ENCODE results near the gene CFAP90. TPM values are rescaled to one million over a fixed set of nuclear protein-coding genes. Genes with fewer than 3 reads are reported as not detected.

CFAP90 gene
- total and polyA plus RNA-seq, 2 donors from 2014 or later = 3.6 to 7.7 TPM

GRCh38 chr5:7813576-7813975 lies 37.4 kb downstream of the CFAP90 start:
- no peak for TF ChIP-seq CTCF (IDR thresholded peaks at IDR 0.05; ENCODE audit: borderline replicate concordance, extremely low read depth, insufficient read depth)
- no peak for FAIRE-seq
- Histone ChIP-seq H3K4me1 (ENCODE audit: control insufficient read depth in 2 of 3, insufficient read depth in 2 of 3, low read depth in 1 of 3, low read length in 3 of 3) (no peaks in the 10 kb centered on the region), H3K27me3 (ENCODE audit: control insufficient read depth, insufficient read depth, low read length) (no peaks in the 10 kb centered on the region), H3K27ac (ENCODE audit: low read depth in 2 of 2, low read length in 2 of 2) (no peak overlapping the region), H3K36me3 (ENCODE audit: control insufficient read depth in 2 of 3, insufficient read depth in 3 of 3, low read length in 3 of 3) (no peaks in the 10 kb centered on the region), H3K9ac (ENCODE audit: low read length in 3 of 3) (no peak overlapping the region), H3K9me3 (ENCODE audit: control insufficient read depth in 2 of 3, insufficient read depth in 1 of 3, low read length in 3 of 3) (no peaks in the 10 kb centered on the region), H3K4me3 (ENCODE audit: low read length in 3 of 3) (no peak overlapping the region)
- no peak for DNase-seq
- intact Hi-C loops (cut with DNase I) = no loop called here

DNA sequence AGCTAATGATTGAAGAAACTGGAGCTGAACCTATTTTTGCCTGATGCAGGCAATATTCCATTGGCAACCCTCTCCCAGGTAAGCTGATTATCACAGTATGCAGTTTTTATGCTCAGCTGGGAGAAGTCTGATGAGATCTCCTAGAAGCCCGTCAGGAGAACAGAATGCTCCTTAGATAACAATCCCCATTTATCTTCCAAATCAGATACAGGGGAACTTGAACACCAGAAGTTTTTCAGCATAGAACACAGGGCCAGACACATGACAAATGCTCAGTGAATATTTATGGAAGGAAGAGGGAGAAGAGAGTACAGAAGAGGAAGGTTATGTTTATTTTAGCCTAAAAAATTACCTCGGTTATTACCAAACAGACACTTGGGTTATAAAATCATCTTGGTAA lies 37.9 kb downstream of the CFAP90 start:
- H3K27me3 ChIP-seq (ENCODE audit: control insufficient read depth, insufficient read depth, low read length) = no peaks in the 10 kb centered on the region
- no peak for TF ChIP-seq CTCF (IDR thresholded peaks at IDR 0.05; ENCODE audit: borderline replicate concordance, extremely low read depth, insufficient read depth)
- no peak for DNase-seq
- no peaks in the 10 kb centered on the region for H3K4me1 ChIP-seq (ENCODE audit: control insufficient read depth in 2 of 3, insufficient read depth in 2 of 3, low read depth in 1 of 3, low read length in 3 of 3)
- no peaks in the 10 kb centered on the region for H3K36me3 ChIP-seq (ENCODE audit: control insufficient read depth in 2 of 3, insufficient read depth in 3 of 3, low read length in 3 of 3)
- no peaks in the 10 kb centered on the region for H3K9me3 ChIP-seq (ENCODE audit: control insufficient read depth in 2 of 3, insufficient read depth in 1 of 3, low read length in 3 of 3)
- no peak overlapping the region for H3K9ac ChIP-seq (ENCODE audit: low read length in 3 of 3)
- intact Hi-C loops (cut with DNase I) = no loop called here
- H3K4me3 ChIP-seq (ENCODE audit: low read length in 3 of 3) = no peak overlapping the region
- FAIRE-seq = no peak
- no peak overlapping the region for H3K27ac ChIP-seq (ENCODE audit: low read depth in 2 of 2, low read length in 2 of 2)

- Histone ChIP-seq H3K4me1 (ENCODE audit: control insufficient read depth in 2 of 3, insufficient read depth in 2 of 3, low read depth in 1 of 3, low read length in 3 of 3) (no peaks in the 10 kb centered on the region), H3K27me3 (ENCODE audit: control insufficient read depth, insufficient read depth, low read length) (no peaks in the 10 kb centered on the region), H3K9ac (ENCODE audit: low read length in 3 of 3) (no peak overlapping the region), H3K9me3 (ENCODE audit: control insufficient read depth in 2 of 3, insufficient read depth in 1 of 3, low read length in 3 of 3) (no peaks in the 10 kb centered on the region), H3K4me3 (ENCODE audit: low read length in 3 of 3) (no peak overlapping the region), H3K36me3 (ENCODE audit: control insufficient read depth in 2 of 3, insufficient read depth in 3 of 3, low read length in 3 of 3) (no peaks in the 10 kb centered on the region), H3K27ac (ENCODE audit: low read depth in 2 of 2, low read length in 2 of 2) (no peak overlapping the region)
- no peak for FAIRE-seq
- intact Hi-C loops (cut with DNase I) = no loop called here
- DNase-seq = no peak
- no peak for TF ChIP-seq CTCF (IDR thresholded peaks at IDR 0.05; ENCODE audit: borderline replicate concordance, extremely low read depth, insufficient read depth)
Measured at GRCh38 chr5:7811715-7812114, 39.2 kb downstream of the CFAP90 start.

DNA sequence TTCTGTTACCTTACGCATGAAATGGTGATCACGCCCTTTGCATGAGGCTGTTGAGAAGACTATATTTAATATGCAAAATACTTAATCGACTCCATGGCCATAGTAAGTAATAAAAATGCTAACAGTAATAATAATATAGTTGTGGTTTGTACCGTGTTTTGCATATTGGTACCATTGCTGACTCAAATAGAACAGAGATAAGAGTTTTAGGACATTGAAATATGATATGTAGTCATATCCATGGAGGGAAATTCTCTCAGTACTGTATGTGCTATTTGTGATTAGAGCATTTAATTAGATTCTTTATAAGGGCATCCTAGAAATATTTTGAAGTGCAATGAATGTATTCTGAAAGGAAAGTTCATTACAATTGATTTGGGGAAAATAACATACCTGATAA lies 41.9 kb downstream of the CFAP90 start:
- no peak for FAIRE-seq
- Histone ChIP-seq H3K27me3 (ENCODE audit: control insufficient read depth, insufficient read depth, low read length) (no peaks in the 10 kb centered on the region), H3K4me3 (ENCODE audit: low read length in 3 of 3) (no peak overlapping the region), H3K9me3 (ENCODE audit: control insufficient read depth in 2 of 3, insufficient read depth in 1 of 3, low read length in 3 of 3) (no peaks in the 10 kb centered on the region), H3K27ac (ENCODE audit: low read depth in 2 of 2, low read length in 2 of 2) (no peak overlapping the region), H3K36me3 (ENCODE audit: control insufficient read depth in 2 of 3, insufficient read depth in 3 of 3, low read length in 3 of 3) (no peaks in the 10 kb centered on the region), H3K4me1 (ENCODE audit: control insufficient read depth in 2 of 3, insufficient read depth in 2 of 3, low read depth in 1 of 3, low read length in 3 of 3) (no peaks in the 10 kb centered on the region), H3K9ac (ENCODE audit: low read length in 3 of 3) (no peak overlapping the region)
- no peak for TF ChIP-seq CTCF (IDR thresholded peaks at IDR 0.05; ENCODE audit: borderline replicate concordance, extremely low read depth, insufficient read depth)
- no peak for DNase-seq
- intact Hi-C loops (cut with DNase I) = no loop called here
